Stimulated activated CD8-positive, alpha-beta memory T cell treated with anti-CD3 and anti-CD28 coated beads, Interleukin-15, amount 100 ng/mL, for 1 hour (primary cell): ENCODE data around the gene GRIK5.
A peak's percentile ranks its signal among the peaks of the same experiment; 100 is the strongest.

Experiments used
- DNase-seq: peaks from one replicate; pipeline ENCODE4 v3.0.0-alpha.2; 2020; ENCODE audit warnings: low read depth

The GRIK5 gene

GRCh38 chr19:41951686-41952172, 118.3 kb downstream of the GRIK5 start:
- peak; percentile 89 for DNase-seq
